Activated T-cell treated with anti-CD3 and anti-CD28 coated beads for 1 hour (primary cell): ENCODE data around the gene COX7A2.

Experiments
- DNase-seq: peaks from one replicate; pipeline ENCODE4 v3.0.0-alpha.2; 2020; ENCODE audit warnings: low read depth

The COX7A2 gene

GRCh38 chr6:75199889-75200288 is 43.7 kb downstream of the COX7A2 start:
- DNase-seq: no peak

DNA sequence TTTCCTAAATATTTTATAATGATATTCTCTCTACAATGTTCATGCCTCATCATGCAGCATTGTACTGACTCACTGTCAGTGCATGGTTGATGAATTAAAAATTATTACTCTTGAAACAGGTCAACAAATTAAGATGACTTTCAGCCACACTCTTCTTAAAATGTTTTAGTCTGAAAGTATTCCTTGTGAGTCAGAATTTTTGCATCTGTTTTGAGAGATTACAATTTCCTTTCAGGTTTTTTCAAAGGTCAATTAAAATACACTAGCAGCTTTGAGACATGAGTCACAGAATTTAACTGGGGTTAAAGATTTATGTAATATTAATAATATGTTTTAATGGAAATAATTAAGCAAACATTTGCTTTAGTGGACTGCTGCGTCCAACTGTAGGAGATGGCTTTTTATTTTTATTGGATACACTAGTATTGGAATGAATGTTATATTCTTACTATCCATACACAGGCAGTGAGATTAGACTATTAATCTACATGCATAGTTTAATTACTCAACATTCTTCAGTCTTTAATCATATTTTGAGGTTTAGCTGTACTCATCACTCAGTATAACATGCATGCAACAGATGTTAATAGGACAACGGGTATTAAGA is 47.4 kb downstream of the COX7A2 start:
- DNase-seq: no peak

- no peak for DNase-seq
Observed at GRCh38 chr6:75188221-75188925, 55.2 kb downstream of the COX7A2 start.
